NCI-H774 (cell line): Measurements from ENCODE around the gene CDKN1C.
A peak's percentile ranks its signal among the peaks of the same experiment; 100 is the strongest.

Experiments used
- DNase-seq: peaks from one replicate; lab custom pipeline; 2025; lab: John Stamatoyannopoulos, UW

Gene CDKN1C

DNA sequence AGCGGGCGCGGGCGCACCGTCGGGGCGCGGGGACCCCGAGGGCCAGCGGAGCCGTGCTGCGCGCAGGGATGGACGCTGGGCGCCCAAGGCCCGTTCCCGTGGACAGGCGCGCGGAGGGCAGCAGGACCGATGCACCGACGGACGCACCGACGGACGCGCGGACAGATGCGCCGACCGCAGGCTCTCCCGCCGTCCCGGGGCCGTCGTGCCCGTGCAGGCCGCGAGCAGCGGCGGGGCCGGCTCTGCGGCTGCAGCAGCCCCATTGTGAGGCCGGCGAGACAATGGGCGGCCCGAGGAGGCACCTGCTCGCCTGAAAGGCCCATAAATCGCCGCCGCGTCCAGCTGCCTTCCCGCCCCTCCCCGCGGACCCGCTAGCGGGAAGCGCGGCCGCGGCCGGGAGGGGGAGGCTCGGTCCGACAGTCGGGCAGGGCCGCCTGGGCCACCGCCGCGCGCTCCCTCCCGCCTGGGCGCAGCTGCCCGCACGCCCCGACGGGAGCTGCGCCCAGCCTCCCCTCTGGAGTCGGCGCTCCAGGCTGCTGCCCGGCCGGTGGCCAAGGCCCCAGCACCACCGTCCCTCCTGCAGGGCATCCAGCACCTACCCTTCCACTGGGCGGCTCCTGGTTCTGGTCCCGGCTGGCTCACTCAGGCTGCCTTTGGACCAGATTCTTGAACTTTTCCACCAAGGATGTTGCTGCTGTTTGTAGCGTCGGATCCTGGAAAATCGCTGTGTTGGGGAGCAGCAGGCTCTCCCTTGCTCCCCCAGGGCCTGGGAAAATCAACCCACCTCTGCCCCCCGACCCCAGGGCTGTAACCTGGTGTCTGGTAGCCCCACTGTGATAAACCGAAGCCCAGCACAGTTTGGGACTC lies 15.8 kb downstream of the CDKN1C start:
- DNase-seq, result peak; percentile 8

DNA sequence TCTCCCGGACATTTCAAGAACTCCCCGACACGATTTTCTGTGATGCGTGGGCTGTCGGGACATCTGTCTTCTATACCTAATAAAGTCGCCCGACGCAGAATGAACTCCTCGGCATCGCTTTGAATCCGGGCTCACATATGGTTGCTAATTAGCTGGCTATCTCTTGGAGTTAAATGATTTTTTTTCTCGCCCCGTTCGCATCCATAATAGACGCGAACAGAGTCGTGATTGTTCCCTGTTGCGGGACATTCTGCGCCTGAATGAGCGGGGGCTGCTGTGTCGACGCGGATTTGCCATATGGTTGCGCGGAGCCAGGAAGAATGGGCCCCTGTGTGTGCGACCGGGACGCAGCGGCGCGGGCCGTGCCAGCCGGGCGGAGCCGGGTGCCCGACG lies 16.4 kb downstream of the CDKN1C start:
- no peak for DNase-seq

DNA sequence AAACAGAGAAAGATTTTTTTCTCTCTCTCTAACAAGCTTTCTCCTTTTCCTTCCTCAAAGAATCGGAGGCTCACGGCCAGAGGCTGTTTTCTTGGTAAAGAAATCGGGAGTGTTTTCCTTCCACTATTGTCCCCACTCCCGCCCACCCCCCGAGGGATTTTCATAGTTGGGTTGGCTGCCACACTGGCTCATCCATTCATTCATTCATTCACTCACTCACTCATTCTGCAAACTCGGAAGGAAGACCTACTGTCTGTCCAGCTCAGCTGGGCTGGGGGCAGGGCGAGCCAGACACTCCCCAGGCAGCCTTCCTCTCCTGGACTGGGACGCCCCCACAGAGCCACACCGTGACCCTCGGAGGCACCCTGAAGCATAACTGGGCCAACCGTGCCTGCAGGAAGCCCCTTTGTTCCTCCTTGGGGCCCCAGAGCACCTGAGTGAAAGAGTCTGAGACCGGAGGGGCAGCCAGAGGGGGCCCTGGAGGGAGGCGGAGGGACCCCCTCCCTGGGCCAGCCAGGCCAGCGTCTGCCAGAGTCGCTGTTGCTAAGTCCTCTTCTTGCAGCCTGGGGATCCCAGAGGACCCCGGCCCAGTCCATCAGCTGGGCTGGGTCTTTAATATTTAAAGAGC lies 17.0 kb downstream of the CDKN1C start:
- no peak for DNase-seq

DNA sequence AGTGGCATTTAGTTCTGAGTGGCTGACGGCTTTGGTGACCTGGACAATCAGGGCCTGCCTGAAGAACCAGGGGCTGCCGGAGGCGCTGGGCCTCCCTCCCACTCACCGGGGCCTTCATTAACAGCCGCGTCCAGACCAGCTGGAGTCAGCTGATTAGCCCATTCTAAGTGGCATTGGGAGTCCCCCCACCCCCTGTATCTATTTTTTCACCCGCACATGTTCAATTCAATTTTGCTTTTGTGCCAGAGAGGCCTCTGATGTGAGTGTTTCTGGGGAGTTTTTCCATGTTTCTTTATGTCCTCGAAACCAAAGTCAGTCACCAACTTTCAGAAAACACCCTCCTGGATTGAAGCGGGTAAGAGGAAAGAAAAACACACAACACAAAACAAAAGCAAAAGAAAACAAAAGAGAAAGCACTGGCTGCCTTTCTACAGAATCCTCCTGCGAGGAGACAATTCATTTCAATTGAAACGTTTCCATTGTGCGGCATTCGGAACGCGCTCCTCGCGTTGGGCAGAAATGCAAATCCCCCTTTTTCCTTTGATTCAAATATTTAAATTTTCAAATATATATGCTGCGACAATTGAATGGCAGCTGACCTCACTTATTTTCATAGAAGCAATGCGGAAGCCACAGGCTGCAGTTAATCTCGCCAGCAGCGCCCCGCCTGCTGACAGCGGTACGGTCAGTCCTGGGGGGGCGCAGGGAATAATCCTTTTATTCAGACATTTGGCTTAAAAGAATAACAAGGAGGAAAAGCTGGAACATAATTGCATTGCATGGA lies 17.7 kb downstream of the CDKN1C start:
- no peak for DNase-seq

DNA sequence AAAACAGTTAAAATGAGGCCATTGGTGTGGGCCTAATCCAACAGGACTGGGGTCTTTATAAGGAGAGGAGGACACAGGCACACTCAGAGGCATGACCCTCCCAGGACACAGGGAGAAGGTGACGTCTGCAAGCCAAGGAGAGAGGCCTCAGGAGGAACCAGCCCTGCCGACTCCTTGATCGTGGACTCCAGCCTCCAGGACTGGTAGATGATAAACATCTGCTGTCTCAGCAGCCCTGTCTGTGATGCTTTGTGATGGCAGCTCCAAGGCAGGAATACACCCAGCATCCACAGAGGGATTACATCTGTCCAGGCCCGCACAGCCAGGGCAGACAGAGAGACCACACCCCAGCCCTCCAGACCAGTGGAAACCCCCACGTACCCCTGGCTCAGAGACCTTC lies 18.4 kb downstream of the CDKN1C start:
- no peak for DNase-seq

DNA sequence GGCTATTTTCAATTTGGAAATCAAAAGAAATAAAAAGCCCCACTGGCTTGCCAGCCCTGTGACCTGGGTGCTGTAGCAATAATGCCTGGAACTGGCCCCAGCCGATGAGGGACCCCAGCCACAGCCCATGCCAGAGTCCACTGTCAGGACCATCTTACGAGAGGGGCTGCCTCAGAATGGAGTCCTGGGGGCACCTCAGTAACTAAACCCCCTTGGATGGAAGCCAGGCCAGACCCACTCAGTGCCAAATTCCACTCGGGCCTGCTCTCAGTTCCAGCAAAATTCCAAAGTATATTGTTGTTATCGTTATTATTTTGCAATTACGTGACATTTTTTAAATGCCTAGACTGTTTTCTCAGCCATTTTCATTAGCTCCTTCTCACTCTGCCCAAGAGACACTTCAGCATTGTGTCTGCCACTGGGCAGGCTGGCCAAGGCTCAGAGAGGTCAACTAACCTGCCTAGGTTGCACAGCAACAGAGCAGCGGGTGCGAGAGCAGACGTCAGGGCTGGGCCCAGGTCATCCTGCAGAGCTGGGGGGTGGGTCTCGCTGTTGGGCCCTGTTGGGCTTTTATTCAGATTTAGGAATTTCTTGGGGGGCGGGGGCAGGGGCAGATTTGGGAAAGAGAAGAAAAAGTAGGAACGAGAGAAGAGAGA lies 19.5 kb downstream of the CDKN1C start:
- DNase-seq, result no peak

DNA sequence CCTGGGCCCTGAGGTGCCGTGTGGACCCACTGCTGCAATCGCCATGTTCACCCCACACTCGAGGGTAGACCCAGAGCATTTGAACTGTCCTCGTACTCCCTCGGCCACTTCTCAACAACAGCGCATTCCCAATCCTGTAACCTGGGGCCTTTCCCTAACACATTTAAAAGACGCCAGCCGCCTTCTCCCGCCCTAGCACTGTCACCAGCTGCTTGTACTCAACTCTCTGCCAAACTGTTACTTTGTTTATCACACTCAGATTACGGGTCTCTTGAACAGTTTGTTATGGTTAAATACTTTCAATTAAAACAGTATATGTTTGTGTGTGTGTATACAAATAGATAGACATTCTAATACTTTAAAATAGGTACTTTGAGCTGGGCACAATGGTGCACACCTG lies 20.7 kb downstream of the CDKN1C start:
- no peak for DNase-seq

DNA sequence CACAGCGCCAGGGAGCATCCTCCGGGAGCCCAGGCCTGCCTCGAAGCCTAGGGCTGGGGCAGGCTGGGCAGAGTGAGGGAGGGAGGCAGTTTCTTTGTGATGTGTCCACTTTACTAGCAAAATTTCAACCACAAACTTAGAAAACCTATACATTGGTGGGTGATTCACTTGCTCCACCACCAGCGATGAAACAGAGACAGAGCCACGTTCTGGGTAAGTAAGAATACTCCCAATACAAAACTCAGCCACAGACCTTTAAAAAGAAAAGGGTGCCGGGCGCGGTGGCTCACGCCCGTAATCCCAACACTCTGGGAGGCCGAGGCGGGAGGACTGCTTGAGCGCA lies 22.3 kb downstream of the CDKN1C start:
- no peak for DNase-seq

DNA sequence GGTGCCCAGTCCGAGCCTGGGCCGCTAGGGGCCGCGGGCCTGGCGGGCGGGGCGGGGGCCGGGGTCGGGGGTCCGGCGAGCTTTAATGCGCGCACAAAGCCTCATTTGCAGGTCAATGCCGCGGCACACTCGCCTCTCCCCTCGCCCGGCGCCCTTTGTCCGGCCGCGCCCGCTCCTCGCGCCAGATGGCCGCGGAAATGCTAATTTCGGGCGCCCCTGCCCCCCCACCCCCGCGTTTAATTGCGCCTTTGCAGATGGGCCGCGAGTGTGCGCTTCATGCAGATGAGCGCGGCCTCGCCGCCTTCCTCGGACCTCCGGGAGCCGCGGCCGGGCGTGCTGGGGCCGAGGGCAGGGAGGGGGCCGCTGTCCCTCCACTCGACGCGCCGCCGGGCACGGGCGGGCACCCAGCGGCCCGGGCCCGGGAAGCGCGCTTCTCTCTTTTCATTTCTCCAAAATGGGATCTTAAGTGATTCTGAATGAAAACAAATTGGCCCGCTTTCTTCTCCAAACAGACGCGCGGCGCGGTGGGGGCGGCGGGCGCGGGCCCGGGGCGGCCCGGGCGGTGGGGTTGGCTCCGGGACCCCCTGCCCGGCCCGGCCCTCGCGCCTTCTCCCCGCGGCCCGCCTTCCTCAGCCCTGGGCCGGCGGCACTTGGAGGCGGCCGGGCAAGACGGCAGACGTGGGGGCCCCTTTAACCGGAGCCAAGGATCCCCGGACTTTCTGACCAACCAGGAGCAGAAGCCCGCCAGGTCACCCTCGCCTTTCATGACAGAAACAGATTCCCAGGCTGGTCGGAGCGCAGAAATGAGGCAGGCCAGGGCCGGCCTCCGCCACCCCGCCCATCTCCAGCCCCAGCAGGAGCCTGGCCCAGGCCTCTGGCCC lies 22.9 kb downstream of the CDKN1C start:
- no peak for DNase-seq

DNA sequence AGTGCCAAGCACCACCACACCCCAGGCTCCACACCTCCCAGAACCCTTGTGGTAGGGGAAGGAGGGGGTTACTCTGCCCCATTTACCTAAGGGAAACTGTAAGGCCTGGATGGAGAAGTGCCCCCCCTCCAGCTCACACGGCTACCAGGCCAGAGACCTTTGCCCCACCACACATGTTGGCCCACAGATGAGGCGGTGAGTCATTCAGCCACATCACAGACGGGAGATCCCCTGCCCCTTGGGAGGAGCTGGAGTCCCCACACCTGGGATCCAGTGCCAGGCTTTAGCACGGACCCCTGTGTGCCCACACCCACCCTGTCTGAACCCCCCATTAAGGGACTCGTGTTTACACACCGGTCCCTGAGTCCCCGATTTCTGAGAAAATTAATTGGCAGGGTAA lies 24.9 kb downstream of the CDKN1C start:
- no peak for DNase-seq

DNA sequence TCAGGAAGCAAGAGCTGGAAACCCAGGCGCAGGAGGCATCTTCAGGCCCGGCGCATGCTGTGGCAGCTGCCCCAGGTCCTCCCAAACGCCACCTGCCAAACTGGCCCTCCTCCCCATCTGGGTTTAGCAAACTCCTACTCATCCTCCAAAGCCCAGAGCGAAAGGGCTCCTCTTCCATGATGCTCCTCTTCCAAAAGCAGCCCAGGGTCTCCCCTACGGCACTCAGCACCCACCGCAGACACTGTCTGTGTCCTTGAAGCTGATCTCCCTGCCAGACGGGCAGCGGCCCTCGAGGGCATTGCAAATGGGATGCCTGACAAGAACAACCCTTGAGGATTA lies 25.9 kb downstream of the CDKN1C start:
- no peak for DNase-seq

DNA sequence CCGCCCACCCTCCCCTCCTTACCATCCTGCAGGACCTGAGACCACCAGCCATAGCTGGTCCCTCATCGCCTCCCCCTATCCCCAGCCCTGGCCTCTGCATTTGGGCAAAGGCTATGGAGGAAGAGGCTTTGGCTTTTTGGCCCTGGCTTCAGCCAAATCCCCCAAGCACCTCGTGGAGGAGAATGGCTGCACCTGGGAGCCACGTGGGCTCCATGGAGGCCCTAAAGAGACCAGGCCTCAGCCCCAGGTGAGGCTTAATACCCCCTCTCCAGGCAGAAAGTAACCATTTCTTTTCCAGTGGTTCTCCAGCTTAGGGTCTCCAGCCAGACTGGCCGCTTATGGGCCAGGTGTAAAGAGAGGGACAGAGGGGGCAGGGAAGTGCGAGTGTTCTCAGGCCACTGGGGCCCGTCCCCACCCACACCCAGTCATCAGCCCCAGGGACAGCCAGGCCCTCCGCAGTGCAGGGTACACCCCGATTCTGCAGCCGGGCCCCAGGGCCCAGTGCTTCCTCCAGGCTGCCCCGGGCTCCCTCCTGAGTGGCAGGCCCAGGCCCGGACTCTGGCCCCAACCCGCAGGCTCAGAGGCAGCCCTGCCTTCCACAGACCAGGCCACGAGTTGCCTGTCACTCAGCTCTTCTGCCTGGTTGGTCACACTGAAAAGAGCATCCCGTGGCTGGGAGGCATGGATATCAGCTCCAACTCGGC lies 26.4 kb downstream of the CDKN1C start:
- no peak for DNase-seq

DNA sequence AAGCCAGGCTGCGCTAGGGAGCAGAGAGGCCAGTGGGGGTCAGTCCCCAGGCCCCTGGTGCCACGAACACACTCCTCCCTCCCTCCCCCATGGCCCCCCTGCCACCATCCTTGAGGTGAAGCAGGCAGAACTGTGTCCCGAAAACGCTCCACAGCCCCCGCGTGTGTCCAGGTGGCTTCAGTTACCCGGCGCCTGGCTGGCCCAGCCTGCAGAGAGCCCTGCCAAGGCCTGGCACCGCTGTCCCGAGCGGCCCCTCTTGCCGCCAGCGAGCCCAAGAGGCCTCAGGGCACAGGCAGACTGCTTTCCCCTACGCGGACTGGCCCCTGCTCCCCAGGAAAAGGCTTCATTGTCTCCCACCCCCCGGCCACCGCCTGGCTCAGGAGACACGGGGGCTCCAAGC lies 27.7 kb downstream of the CDKN1C start:
- no peak for DNase-seq

DNA sequence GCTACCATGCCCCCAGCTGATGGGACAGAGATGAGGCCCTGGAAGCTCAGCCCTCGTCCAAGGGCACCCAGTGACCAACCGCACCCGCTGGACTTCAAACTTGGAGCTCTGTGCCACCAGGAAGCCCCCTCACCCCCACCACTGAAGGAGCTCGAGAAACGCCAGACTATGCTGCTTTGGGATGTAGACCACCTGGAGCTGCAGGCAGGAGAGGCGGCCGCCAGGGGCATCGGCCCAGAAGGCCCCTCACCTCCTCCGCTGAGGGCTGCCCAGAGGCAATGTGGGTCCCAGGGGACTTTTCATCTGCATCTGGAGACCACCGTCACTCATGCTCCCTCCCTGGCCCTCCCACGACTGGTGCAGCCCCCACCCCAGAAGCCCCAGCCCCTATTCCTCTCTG lies 28.3 kb downstream of the CDKN1C start:
- no peak for DNase-seq

DNA sequence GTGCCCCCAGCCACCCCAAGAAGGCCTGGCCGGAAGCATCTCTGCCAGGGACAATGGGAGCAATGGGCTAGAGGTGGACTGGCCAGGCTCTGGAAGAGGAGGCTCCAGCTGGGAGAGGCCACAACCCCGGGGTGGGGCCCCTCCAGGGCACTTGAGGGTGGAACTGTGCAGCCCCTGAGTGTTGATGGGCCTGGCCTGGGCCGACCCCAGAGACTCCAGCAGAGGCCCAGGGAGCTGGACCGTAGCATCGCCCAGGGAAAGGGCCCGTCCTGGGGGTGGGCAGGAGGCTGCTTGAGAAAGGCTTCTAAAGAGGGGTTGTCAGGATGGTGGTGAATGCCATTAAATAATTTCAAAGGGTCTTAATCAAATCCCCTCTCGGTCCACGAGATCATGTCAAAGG lies 30.4 kb downstream of the CDKN1C start:
- DNase-seq, result no peak

DNA sequence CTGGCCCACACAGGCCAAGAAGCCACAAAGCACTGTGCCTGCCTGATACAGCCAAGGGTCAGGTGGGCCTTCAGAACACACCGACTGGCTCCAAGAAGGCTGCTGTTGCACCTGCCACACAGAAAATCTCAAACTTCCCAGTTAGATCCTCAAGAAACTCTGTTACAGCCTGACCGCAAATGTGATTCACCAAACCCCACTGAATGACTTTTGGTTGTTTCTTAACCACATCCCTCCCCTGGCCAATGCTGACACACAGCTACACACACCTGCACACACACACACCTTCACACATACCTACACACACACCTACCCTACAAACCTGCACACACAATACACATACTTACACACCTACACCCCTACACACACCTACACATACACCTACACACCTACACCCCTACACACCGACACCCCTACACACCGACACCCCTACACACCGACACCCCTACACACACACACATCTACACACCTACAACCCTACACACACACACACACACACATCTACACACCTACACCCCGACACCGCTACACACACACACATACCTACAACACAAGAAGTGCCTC lies 31.5 kb downstream of the CDKN1C start:
- no peak for DNase-seq

DNA sequence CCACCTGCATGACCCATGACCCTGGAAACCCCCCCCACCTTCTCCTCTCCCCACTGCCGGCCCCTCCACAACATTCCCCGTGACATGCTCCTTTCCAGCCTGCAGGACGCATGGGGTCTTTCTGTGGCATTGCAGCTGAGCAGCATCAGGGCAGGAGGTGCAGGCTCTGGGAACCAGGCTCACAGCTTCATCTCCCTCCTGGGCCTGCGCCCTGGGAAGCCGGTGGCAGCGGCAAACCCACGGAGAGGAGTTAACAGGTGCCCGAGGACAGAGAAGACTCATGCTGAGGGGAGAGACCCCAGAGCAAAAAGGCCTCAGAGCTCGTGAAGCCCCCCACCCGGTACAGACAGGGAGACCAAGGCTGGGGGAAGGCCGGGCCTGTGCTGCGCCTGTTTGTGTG lies 32.2 kb downstream of the CDKN1C start:
- DNase-seq, result no peak

DNA sequence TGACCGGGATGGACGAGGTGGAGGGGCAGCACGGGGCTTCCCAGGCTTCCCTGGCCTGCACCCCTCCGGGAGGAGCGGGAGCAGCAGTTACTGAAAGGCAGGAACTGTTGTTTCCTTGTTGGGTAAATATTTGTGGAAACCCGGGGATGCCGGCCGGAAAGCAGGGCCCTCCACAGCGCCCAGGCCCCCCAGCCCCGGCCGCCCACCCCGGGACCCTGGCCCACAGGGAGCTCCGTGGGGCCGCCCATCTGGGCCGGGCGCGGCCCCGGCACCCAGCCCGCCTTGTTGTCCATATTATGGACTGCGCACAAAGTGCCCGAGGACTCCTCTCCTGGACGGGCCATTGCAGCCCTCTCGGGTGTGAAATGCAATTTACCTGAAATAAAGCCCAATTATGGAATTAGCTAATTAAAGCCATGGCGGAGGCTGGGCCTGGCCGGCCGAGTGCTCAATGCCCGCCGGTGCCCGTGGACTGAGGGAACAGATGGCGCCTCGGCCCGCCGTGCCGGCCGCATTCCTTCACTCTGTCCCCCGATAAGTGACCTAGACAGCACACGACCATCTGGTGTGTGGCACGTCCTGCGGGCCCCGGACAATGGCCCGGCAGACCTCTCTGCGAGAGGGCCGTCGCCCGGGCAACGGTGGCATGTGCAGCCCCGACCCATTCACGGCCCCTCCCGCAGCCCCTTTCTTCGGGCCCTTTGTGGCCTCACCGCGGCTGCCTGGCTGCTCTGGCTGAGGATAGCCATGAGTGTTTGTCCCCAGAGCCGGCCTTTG lies 35.4 kb downstream of the CDKN1C start:
- DNase-seq, result no peak

DNA sequence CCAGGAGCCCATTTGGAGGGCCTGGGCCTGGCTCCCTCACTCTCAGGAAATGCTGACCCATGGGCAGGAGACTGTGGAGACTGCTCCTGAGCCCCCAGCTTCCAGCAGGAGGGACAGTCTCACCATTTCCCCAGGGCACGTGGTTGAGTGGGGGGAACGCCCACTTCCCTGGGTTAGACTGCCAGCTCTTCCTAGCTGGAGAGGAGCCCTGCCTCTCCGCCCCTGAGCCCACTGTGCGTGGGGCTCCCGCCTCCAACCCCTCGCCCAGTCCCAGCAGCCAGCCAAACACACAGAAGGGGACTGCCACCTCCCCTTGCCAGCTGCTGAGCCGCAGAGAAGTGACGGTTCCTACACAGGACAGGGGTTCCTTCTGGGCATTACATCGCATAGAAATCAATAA lies 37.1 kb downstream of the CDKN1C start:
- DNase-seq, result no peak

DNA sequence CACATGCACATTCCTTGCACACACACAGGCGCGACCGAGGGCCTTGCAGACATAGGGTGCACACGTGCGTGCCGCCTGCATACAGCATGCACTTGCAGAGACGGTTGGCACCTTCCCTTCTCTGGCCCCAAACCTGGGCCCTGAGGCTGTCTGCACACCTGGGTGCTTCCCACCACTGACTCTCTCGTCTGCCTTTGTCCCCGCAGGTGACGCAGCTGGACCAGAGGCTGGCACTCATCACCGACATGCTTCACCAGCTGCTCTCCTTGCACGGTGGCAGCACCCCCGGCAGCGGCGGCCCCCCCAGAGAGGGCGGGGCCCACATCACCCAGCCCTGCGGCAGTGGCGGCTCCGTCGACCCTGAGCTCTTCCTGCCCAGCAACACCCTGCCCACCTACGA lies 38.0 kb downstream of the CDKN1C start:
- no peak for DNase-seq
